Liver (tissue), 3 donors: Measurements from ENCODE around the gene GPR171.

Source experiments
- CTCF ChIP-seq: fragments of 150-350 bp; IDR thresholded peaks from 2 replicates; pipeline ENCODE4 v1.5.1; 2017; ENCODE audit warnings: improper control_type of control experiment, low read depth, low read length; ENCODE audit not compliant: missing input control
- GABPA ChIP-seq, 2 donors: IDR thresholded peaks in 1 of 2; conservative IDR thresholded peaks in 1 of 2; 2 replicates each; pipeline ENCODE4 v1.6.1; 2016; ENCODE audit warnings: antibody characterized with exemption in 2 of 2, mild to moderate bottlenecking in 1 of 2, moderate library complexity in 1 of 2
- JUND ChIP-seq, 2 donors: IDR thresholded peaks; 2 replicates each; pipeline ENCODE4 v1.6.1; 2016; ENCODE audit warnings: antibody characterized with exemption in 2 of 2
- RXRA ChIP-seq, 2 donors: IDR thresholded peaks; 2 replicates each; pipeline ENCODE4 v1.6.1; 2017 to 2018; ENCODE audit warnings: antibody characterized with exemption in 2 of 2, mild to moderate bottlenecking in 1 of 2
- ZBTB33 ChIP-seq: IDR thresholded peaks from 2 replicates; pipeline ENCODE4 v1.6.1; 2016; ENCODE audit warnings: antibody characterized with exemption
- donor health status: healthy.
- donor health status: healthy.

GRCh38 chr3:151198849-151199248, 4.2 kb downstream of the GPR171 start:
- TF ChIP-seq CTCF, result no peak
- no peak for TF ChIP-seq ZBTB33
- no peak for TF ChIP-seq RXRA (IDR thresholded peaks at IDR 0.05)
- TF ChIP-seq JUND (IDR thresholded peaks at IDR 0.05), result no peak
- no peak for TF ChIP-seq GABPA (IDR thresholded peaks at IDR 0.05 in 1 of 2, conservative IDR thresholded peaks at IDR 0.05 in 1 of 2)
